Left forelimb (tissue), 1 donor: ENCODE results near the gene DOK5.
"Not testable (repeated sequence)": the region's sequence is repeated elsewhere in the genome, so short reads cannot be mapped to it uniquely, and the experiment has no call there.

Experiments
- DNase-seq: peaks from one replicate; pipeline ENCODE4 v3.0.0-alpha.2; 2018; ENCODE audit warnings: low spot score

The DOK5 gene

DNA sequence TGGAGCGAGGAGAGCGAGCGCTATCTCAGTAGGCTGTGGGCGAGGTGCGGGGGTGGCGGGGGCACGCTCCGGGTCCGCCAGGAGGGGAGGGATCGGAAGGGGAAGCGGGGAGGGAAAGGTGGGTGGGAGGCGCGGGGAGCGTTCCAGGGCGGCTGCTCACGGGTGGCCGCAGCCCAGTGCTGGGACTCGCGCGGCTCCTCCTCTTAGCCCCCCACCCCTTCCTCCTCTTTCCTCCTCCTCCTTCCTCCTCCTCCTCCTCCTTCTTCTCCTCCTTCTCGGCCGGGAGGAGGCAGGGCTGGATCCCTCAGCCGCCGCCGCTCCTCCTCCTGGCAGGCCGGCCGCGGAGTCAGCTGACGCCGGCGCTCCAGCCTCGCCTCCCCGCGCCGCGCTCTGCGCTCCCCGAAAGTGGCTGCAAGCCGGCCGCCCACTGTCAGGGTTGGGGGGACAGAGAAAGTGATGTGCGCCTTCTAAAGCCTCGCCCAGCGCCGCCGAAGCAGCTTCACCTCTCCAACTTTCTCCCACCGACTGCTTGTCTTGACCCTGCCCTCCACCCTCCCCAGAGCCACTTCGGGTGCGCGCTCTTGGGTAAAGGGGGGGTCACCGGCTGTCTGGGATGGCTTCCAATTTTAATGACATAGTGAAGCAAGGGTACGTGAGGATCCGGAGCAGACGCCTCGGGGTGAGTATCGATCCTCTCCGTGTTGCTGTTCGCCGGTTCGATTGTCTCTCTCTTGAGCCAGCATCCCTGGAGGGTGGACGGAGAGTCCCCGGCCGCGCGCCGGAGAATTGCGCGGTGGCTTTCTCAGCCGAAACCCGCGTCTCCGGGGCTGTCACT lies at the start of gene DOK5:
TSS of gene DOK5 (plus strand) at position 260 of the 835 bp plus-strand sequence. CDS start at position 614, 354 bp downstream.
- DNase-seq = peak; percentile 79

DNA sequence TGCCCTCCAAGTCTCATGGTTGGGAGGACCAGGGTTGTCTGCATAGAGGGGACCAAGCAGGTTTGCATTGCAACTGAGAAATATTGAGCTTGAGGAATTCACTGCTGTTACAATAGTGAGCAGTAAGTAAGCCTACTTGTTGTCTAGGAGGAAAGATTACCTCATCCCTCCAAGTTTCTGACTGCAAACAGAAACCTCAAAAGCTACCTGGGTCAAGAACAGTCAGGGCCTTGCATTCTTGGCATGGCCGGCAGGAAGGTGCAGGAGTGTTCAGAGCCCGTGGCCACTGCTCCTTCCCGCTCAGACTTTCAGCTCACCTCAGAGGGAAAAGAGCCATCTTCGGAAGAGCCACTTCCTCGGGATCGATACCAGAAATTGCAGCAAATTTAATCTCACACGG lies 46.0 kb upstream of the DOK5 start:
- DNase-seq = no peak

DNA sequence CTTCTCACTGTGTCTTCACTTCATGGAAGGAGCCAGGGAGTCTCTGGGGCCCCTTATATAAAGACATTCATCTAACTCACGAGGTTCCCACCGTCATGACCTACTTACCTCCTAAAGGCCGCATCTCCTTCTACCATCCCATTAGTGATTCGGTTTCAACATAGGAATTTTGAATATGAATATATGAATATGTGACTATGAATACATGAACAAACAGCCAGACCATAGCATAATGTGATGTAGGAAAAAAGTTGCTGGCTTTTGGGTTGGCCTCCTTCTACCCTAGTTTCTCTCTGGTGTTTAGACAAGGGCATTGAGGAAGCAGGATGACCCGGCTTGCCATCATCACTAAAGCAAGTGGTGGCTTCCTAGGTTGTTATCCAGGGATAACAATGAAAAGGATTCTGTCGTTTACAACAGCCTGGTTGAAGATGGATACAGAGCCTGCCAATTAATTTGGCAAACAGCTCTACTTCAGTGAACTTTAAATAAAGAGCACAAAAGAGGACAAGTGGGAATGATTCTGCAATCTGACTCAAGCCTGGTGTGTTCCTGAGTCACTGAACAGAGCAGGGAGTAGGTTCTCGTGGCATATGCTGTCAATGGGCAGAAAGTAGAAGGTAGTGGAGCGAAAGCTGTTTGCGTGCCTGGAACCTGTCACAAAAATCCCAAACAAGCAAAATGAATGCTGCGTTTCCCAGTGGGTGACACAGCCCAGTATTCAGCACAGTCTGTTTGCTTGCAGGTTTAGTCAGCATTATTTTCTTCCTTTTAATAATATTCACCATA lies 44.0 kb upstream of the DOK5 start:
- DNase-seq = no peak

DNA sequence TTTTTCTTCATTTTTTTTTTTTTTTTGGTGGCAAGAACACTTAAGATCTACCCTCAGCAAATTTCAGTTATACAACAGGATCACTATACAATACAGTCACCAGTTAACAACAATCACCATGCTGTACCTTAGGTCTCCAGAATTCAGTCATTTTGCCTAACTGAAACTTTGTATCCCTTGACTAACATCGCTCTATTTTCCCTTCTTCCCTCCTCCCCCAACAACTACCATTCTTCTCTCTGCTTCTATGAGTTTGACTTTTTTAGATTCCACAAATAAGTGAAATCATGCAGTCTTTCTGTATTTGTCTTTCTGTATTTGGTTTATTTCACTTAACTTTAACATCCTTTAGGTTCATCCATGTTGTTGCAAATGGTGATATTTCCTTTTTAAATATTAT lies 42.4 kb upstream of the DOK5 start:
- DNase-seq = no peak

DNA sequence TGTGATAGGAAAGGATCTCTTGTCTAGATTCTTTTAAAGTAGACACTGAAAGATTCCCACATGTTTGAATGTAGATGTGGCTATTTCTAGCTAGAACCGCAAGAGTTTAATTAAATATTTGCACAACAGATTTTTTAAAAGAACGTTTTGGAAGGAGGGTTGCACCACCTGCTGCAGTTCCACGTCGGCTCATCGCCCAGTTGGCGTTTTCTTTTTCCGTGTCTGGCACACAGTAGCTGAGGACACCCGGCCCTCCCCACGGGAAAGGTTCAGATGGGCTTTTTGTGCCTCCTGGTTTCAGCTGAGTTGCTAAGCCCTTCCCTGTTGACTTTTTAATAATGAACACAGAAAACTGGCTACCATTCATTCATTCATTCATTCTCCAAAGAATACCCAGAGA lies 41.8 kb upstream of the DOK5 start:
- DNase-seq = no peak

DNA sequence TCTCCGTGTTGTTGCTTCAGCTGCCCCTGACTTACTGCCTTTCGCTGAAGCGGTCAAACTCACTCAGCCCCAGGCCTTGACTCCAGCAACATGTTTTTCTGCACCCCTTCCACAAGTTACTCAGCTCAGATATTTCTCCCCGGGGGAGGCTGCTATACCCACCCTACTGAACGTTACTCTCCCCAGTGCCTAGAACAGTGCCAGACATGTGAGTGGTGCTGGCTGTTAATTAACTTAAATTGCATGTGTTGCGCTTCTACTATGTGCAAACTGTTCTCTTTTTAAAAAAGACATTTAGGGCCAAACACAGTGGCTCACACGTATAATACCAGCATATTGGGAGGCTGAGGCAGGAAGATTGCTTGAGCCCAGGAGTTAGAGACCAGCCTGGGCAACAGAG lies 41.2 kb upstream of the DOK5 start:
- DNase-seq = no peak

DNA sequence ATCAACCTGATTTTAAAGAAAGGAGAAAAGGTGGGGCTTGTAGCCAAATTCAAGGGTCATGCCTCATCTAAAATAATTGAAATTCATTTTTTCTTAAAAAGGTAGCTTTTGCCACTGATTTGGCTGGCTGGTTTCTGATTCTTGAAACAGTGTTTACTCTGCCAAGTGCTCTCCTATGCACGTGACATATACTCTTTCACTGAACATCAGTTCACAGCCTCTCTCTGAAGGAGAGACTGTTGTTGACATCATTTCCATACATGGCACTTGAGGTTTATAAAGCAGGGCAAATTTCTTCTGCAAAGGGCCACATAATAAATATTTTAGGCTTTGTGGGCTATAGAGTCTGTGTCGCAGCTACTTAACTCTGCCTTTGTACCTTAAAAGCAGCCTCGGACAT lies 40.4 kb upstream of the DOK5 start:
- DNase-seq = no peak

DNA sequence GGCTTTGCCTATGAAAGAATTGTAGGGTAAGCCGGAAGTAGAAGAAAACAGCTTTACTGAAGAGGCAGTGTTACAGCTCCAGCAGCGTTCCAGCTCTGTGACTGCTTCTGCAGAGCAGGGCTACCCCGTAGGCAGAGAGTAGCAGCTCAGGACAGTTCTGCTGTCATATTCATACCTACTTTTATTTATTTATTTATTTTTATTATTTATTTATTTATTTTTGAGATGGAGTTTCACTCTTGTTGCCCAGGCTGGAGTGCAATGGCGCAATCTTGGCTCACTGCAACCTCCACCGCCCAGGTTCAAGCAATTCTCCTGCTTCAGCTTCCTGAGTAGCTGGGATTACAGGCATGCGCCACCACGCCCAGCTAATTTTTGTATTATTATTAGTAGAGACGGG lies 39.0 kb upstream of the DOK5 start:
- not testable (repeated sequence) for DNase-seq

DNA sequence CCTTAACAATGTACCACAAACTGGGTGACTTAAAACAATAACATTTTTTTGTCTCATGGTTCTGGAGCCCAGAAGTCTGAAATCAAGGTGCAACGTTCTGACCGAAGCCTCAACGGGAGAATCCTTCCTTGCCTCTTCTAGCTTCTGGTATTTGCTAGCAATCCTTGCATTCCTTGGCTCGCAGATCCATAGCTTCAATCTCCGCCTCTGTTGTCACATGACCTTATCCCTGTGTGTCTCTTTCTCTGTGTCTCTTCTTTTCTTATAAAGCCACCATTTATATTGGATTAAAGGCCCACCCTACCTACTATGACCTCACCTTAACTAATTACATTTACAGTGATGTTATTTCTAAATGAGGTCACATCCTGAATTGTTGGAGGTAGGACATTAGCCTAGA lies 37.2 kb upstream of the DOK5 start:
- DNase-seq = no peak

DNA sequence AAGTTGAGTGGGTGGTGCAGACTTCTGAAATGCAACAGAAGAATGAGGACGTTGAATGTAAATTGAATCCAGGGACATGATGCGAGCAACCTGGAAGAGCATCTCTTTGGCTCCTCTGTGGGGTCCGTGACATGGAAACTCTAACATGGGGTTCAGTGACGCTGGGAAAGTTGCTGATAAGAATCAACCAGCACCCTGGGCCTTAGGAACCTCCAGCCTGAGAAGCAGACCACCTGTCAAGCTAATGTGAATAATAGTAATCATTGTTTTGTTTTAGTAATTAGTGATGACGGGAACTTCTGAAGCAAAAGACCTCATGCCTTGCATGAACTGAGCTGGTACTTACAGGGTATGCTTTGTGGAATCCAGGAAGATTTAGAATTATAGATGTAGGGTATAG lies 25.2 kb upstream of the DOK5 start:
- no peak for DNase-seq

DNA sequence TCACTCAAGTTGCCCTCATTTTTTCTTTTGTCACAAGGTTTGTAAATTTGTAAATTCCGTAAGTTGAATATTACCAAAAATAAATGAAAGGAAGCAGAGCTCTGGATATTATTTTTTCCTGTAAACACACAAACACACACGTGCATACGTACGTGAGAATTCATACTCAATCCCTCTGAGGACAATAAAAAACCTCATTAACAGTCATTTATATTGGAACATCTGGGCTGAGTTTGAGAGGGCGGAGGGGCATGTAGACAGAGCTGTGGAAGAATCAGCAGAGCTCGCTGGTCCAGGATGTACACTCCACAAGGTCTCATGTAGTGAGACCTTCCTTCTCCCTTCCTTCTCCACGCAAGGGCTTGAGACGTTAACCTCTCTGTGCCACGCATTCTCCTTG lies 24.2 kb upstream of the DOK5 start:
- DNase-seq = no peak

DNA sequence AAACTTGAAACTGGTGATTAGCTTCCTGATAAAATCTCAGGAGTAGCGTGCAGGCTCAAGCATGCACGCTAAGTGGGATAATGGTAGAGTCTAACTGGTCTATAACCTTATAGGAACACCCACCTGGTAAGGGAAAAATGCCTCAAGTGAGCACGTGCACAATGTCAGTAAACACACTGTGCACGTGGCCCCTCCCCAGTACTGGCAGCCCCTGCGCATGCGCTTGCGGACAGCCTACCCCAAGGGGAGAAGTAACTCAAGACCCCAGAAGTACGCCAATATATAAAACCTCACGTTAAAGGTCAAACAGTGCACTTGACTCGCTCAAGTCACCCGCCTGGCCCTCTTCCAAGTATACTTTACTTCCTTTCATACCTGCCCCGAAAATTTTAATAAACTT lies 23.1 kb upstream of the DOK5 start:
- DNase-seq = no peak

DNA sequence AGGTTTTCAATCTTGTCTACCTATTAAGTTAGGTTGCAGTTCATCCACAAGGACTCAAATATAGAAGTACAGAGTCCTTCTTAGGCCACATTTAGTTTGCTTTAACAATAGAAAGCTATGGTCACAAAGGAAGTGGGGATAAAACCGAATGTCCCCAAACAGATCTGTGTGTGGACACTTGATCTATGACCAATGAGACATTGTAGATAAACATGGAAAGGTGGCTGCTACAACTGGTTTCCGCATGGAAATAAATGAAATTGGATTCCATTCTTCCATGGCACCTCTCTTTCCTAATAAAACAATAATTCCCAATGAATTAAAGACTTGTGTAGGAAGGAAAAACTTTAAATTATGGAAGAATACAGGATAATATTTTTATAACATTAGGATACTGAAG lies 20.4 kb upstream of the DOK5 start:
- no peak for DNase-seq

DNA sequence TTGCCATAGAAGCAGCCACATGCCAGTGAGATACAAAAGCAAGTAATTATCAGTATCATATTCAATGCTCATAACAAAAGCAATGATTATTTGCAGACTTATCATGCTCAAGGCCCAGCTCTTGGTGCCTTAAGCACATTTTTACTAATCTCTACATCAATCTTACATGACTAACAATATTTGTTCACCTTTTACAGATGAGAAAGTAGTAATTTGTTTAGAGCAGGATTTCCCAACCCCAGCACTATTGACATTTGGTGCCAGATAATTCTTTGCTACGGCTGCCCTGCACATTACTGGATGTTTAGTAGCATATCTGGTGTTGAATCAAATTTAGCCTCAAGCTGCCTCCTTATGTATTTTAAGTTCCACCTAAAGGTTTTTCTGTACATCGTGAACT lies 19.0 kb upstream of the DOK5 start:
- DNase-seq = no peak

DNA sequence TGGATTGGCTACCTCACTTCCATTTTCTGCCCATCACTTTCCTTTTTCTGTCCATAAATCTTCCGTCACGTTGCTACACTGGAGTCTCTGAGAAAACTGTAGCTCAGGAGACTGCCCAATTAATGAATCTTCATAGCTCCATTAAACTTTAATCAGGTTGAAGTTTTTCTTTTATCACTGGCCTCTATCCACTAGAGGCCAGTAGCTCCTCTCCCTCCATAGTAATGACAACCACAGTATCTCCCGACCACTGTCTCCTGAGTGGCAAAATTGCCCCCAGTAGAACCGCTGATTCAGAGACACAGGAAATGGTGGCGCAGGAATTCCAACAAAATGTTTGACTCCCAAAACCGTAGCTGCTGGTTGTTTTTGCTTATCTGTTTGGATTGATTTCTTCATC lies 18.4 kb upstream of the DOK5 start:
- DNase-seq = no peak

DNA sequence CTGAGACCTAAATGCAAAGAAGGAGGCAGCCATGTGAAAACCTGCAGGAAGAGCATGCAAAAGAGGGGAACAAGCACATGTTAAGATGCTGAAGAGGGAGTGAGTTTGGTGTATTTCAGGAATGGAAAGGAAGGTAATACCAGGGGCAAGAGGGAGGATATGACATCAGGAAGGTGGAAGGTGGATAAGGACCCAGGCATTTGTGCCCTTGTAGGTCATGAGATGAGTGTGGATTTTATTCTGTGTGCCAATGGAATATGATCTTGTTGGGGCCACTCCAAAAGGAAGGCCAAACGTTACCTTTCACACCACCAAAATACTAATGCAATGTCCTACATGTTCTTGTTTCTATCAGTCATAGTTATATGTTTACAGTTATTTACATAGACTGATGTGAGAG lies 17.2 kb upstream of the DOK5 start:
- no peak for DNase-seq

DNA sequence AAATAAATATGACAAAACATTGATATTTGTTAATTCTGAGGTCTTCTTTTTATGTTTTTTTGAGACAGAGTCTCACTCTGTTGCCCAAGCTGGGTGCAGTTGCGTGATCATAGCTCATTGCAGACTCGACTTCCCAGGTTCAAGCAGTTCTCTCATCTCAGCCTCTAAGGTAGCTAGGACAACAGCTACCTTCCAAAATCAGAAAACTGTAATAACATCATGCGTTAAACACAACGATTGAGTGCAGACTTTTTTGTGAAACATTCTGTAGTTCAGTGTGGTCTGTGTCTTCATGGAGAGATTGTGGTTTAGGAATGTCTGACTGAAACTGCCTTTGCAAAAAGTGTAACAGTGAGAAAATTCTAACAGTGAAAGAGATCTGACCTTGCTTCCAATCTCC lies 16.1 kb upstream of the DOK5 start:
- no peak for DNase-seq

DNA sequence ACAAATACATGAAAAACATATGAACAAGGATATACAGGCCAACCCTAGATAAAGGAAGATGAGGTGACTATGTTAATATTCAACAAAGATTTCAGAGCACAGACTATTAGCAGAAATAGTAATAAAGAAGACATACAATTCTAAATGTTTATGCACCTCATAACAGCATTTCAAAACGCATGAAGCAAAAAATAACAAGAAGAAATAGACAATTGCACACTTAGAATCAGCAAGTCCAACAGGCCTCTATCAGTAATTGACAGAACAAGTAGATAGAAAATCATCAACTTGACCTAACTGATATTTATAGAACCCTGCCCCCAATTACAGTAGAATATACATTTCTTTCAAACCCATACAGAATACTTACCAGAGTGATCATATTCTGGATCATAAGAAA lies 11.4 kb upstream of the DOK5 start:
- no peak for DNase-seq

DNA sequence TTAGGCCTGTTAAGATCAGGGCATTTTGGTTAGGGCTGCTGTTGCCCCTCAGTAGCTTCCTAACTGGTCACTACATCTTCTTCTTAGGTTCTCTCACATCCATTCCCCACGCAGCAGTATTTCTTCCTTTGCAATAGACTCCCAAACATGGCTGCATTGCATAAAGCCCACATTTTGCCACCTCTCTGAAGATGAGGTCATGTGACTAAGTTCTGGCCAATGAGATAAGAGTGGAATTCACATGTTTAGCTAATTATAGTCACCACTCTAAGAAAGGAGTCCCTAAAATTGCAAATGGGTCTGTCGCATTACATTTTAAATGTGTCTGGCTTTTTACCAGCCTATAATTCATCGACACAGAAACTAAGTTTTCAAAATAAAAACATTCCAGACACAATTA lies 9.3 kb upstream of the DOK5 start:
- no peak for DNase-seq

DNA sequence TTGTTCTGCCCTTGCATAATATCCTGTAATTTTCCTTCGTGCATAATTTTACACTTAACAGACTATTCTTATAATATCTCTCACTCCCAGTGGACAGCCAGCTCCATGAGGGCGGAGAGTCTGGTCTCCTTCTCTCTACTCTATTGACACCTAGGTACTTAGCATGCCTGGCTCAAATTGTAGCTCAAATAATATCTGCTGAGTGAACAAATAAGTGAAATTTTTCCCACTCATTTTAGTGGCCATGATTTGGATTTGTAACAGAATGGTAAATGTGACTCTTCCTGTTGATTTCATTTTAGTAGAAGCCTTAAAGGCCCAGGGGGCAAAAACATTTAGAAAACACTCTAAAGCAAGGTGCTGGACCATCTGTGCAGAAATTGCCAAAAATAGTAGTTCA lies 7.8 kb upstream of the DOK5 start:
- DNase-seq = no peak

DNA sequence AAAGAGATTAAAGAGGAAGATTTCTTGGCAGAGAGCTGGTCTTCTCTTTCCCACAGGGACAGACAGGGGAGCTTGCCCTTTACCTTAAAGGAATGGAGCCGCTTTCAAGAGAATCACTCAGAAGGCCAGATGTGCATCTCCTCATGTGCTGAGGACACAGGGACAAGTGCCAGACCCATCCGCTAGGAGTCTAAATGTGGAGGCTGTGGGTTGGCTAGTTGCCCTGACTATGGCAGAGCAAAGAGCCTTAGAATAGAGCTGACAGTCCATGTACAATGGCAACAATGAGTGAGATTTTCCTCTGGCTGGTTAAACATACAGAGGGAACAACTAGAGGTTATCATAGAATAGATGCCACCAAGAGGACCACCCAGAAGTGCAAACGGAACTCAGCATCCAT lies 7.3 kb upstream of the DOK5 start:
- DNase-seq = no peak

DNA sequence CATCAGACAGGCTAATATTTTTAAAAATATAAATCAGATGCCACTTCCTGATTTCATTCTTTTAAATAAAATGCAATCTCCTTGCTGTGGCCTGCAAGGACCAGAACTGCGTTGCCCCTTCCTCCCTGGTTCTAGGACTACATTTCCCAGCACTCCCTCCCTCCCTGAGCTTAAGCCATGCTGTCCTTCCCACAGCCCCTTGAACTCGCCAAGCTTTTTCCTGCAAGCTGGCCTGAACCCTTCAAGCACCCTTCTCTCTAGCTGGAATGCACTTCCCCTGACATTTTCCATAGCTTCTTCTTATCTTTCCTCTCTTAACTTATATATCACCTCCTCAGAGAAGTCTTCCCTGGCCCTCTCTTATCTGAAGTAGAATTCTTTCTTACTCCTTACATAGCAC lies 6.1 kb upstream of the DOK5 start:
- no peak for DNase-seq

DNA sequence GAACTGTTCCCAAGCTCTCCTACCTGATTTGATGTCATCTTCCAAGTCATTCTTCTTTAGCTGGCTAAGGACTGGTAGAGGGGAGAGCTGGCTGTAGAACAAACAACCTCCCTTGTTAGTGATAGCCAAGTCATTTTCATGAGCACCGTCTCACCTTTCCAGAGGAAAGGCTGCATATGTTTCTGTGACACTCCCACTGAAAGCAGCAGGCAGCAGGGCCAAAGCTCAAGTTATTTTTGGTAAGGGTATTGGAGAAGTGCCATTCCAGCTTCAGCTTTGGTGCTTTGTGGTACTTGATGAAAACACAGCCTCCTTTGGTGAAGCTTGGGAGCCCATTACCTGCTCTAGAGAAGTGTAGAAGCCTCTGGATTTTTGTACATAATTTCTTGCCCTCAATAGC lies 5.4 kb upstream of the DOK5 start:
- no peak for DNase-seq

DNA sequence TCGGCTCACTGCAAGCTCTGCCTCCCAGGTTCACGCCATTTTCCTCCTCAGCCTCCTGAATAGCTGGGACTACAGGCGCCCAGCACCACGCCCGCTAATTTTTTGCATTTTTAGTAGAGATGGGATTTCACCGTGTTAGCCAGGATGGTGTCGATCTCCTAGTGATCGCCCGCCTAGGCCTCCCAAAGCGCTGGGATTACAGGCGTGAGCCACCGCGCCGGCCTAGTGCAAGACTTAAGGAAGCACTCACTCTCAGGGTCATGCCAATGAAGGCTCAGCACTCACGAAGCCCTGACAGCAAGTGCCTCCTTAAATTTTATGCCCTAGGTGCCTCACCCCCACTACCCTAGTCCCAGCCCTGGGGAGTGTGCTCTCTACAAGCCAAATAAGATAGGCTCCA lies 4.7 kb upstream of the DOK5 start:
- no peak for DNase-seq
